SH-SY5Y (cell line): ENCODE results near the gene NRAP.

Source experiments
- GATA2 ChIP-seq: IDR thresholded peaks from 2 replicates; pipeline ENCODE4 v1.6.1; 2011; ENCODE audit warnings: mild to moderate bottlenecking, low read depth, low read length
- GATA3 ChIP-seq: IDR thresholded peaks from 2 replicates; pipeline ENCODE4 v1.6.1; 2011; ENCODE audit warnings: low read depth, mild to moderate bottlenecking, low read length, moderate library complexity

- TF ChIP-seq GATA2 = no peak
- TF ChIP-seq GATA3 = no peak
Observed at GRCh38 chr10:113540845-113541548, 122.8 kb downstream of the NRAP start.
